ENCODE results near the gene SF3B2. TPM values are rescaled to one million over a fixed set of nuclear protein-coding genes. Genes with fewer than 3 reads are reported as not detected.

Gene SF3B2
- total RNA-seq, 2 experiments from 2014 or later: 185 to 260 TPM

DNA sequence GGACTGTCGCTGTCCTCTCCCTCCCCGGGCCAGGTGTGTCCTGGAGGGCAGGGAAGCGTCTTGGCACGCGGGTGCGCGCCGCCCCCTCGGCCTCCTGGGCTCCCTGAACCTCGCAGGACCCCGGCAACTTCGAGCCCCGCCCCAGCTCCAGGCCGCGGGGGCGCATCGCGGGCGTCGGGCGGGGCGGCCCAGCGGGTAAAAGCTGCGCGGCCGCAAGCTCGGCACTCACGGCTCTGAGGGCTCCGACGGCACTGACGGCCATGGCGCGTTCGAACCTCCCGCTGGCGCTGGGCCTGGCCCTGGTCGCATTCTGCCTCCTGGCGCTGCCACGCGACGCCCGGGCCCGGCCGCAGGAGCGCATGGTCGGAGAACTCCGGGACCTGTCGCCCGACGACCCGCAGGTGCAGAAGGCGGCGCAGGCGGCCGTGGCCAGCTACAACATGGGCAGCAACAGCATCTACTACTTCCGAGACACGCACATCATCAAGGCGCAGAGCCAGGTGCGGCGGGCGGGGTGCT, 40.3 kb upstream of the SF3B2 start, which contains the start of gene CST6:
TSS of gene CST6 (plus strand) at position 224 of the 519 bp plus-strand sequence. CDS start at position 261, 37 bp downstream.
- intact Hi-C loops (cut with micrococcal nuclease; ENCODE audit: unreplicated experiment): no loop called here
- DNase-seq (ENCODE audit: low spot score): no peak
- H4K20me1 ChIP-seq (ENCODE audit: insufficient read depth, low read length): no peaks in the 10 kb centered on the region
- no peaks in the 10 kb centered on the region for H3K4me1 ChIP-seq (ENCODE audit: insufficient read depth, low read length, poor library complexity, severe bottlenecking)
- no peaks in the 10 kb centered on the region for H3K9me3 ChIP-seq (ENCODE audit: low read length)
- no peak within 1 kb of the TSS for H3K4me3 ChIP-seq (ENCODE audit: low read depth, low read length, poor library complexity, severe bottlenecking)
- no peaks in the 10 kb centered on the region for H3K36me3 ChIP-seq (ENCODE audit: insufficient read depth, low read length)
- ChIA-PET CTCF (ENCODE audit: unreplicated experiment) (interaction anchor here (0.6 kb wide), 1 partner anchor 367 kb away, joined by 10 read pairs; no protein-coding TSS in a partner anchor), POLR2A (no interaction called here)
- BruUV-seq (replicated peaks): no TSS peak
- H3K4me2 ChIP-seq (ENCODE audit: low read length): no peak within 1 kb of the TSS
- TF ChIP-seq CTCF (conservative IDR thresholded peaks at IDR 0.05; ENCODE audit: low read length) (no peak), EZH2phosphoT487 (IDR thresholded peaks at IDR 0.05; ENCODE audit: borderline replicate concordance, low read depth, low read length) (no peak)
- H3K27ac ChIP-seq (ENCODE audit: low read depth, low read length, poor library complexity, severe bottlenecking): no peak within 1 kb of the TSS
- no peaks in the 10 kb centered on the region for H3K9me2 ChIP-seq (ENCODE audit: insufficient read depth, low read length)
- no peak within 1 kb of the TSS for H2AFZ ChIP-seq (ENCODE audit: low read length)
- no peaks in the 10 kb centered on the region for H3K79me2 ChIP-seq (ENCODE audit: insufficient read depth, low read depth, low read length)

GRCh38 chr11:66012371-66012945, 39.7 kb upstream of the SF3B2 start:
- intact Hi-C loops (cut with micrococcal nuclease; ENCODE audit: unreplicated experiment): no loop called here
- no peaks in the 10 kb centered on the region for H3K9me3 ChIP-seq (ENCODE audit: low read length)
- no peaks in the 10 kb centered on the region for H3K36me3 ChIP-seq (ENCODE audit: insufficient read depth, low read length)
- no peaks in the 10 kb centered on the region for H3K9me2 ChIP-seq (ENCODE audit: insufficient read depth, low read length)
- H2AFZ ChIP-seq (ENCODE audit: low read length): no peak overlapping the region
- H3K79me2 ChIP-seq (ENCODE audit: insufficient read depth, low read depth, low read length): no peaks in the 10 kb centered on the region
- no peak overlapping the region for H3K4me3 ChIP-seq (ENCODE audit: low read depth, low read length, poor library complexity, severe bottlenecking)
- TF ChIP-seq EZH2phosphoT487 (IDR thresholded peaks at IDR 0.05; ENCODE audit: borderline replicate concordance, low read depth, low read length): no peak
- TF ChIP-seq CTCF (conservative IDR thresholded peaks at IDR 0.05; ENCODE audit: low read length): no peak
- no peak overlapping the region for H3K27ac ChIP-seq (ENCODE audit: low read depth, low read length, poor library complexity, severe bottlenecking)
- no peaks in the 10 kb centered on the region for H4K20me1 ChIP-seq (ENCODE audit: insufficient read depth, low read length)
- H3K4me1 ChIP-seq (ENCODE audit: insufficient read depth, low read length, poor library complexity, severe bottlenecking): no peaks in the 10 kb centered on the region
- no peak for DNase-seq (ENCODE audit: low spot score)
- POLR2A ChIA-PET: no interaction called here
- H3K4me2 ChIP-seq (ENCODE audit: low read length): no peak overlapping the region
- no TSS peak for BruUV-seq (replicated peaks)
- CTCF ChIA-PET (ENCODE audit: unreplicated experiment): no interaction called here

Data from OCI-LY7 (cell line).